ENCODE measurements around the gene DPH6. TPM values are rescaled to one million over a fixed set of nuclear protein-coding genes. Genes with fewer than 3 reads are reported as not detected.

DPH6 gene
- total and polyA plus RNA-seq, 8 donors: 2.6 to 15.1 (median 11.8) TPM

- Histone ChIP-seq H3K4me3 (no peak overlapping the region), H3K4me1 (no peaks in the 10 kb centered on the region), H3K36me3 (no peaks in the 10 kb centered on the region), H3K9me3 (no peaks in the 10 kb centered on the region), H3K27me3 (no peaks in the 10 kb centered on the region), H3K27ac (no peak overlapping the region)
- TF ChIP-seq CTCF (IDR thresholded peaks at IDR 0.05): no peak
- WGBS, 2 donors: 98 to 99% methylated on average over 4 of the region's 4 CpGs
- ATAC-seq: no peak
- intact Hi-C loops (cut with DNase I): no loop called here
- no peak for FAIRE-seq
- no peak for DNase-seq
Measured at GRCh38 chr15:35436422-35436821, 109.5 kb downstream of the DPH6 start.

- no peak for DNase-seq
- no peak overlapping the region for H3K27ac ChIP-seq
- H3K27me3 ChIP-seq: no peaks in the 10 kb centered on the region
- no peaks in the 10 kb centered on the region for H3K36me3 ChIP-seq
- no peak overlapping the region for H3K4me3 ChIP-seq
- intact Hi-C loops (cut with DNase I): no loop called here
- 90 to 95% methylated on average over 1 of the region's 1 CpG for WGBS, 2 donors
- H3K9me3 ChIP-seq: no peaks in the 10 kb centered on the region
- peaks cover 0 to 6% (median 0%) of the 10 kb centered on the region in 3 donors for H3K4me1 ChIP-seq
- no peak for FAIRE-seq
- no peak for ATAC-seq
- TF ChIP-seq CTCF (IDR thresholded peaks at IDR 0.05): no peak
Measured at GRCh38 chr15:35431281-35431680, 114.7 kb downstream of the DPH6 start.

- FAIRE-seq (no peak), ATAC-seq (no peak), DNase-seq (no peak)
- intact Hi-C loops (cut with DNase I): no loop called here
- no peak for TF ChIP-seq CTCF (IDR thresholded peaks at IDR 0.05)
- Histone ChIP-seq H3K9me3 (no peaks in the 10 kb centered on the region), H3K4me3 (no peak overlapping the region), H3K4me1 (peaks cover 0 to 6% (median 0%) of the 10 kb centered on the region in 3 donors), H3K36me3 (no peaks in the 10 kb centered on the region), H3K27me3 (no peaks in the 10 kb centered on the region), H3K27ac (no peak overlapping the region)
Measured at GRCh38 chr15:35430301-35430700, 115.7 kb downstream of the DPH6 start.

- FAIRE-seq (no peak), ATAC-seq (no peak), DNase-seq (no peak)
- Histone ChIP-seq H3K4me3 (no peak overlapping the region), H3K36me3 (no peaks in the 10 kb centered on the region), H3K9me3 (no peaks in the 10 kb centered on the region), H3K27ac (no peak overlapping the region), H3K27me3 (no peaks in the 10 kb centered on the region), H3K4me1 (peaks cover 0 to 6% (median 0%) of the 10 kb centered on the region in 3 donors)
- intact Hi-C loops (cut with DNase I): no loop called here
- TF ChIP-seq CTCF (IDR thresholded peaks at IDR 0.05): no peak
Measured at GRCh38 chr15:35427496-35427895, 118.5 kb downstream of the DPH6 start.

- FAIRE-seq (no peak), ATAC-seq (peak in 2 of 4 donors; percentile 27 to 44), DNase-seq (no peak)
- Histone ChIP-seq H3K4me1 (peaks cover 0 to 6% (median 0%) of the 10 kb centered on the region in 3 donors), H3K27me3 (no peaks in the 10 kb centered on the region), H3K9me3 (no peaks in the 10 kb centered on the region), H3K4me3 (no peak overlapping the region), H3K36me3 (no peaks in the 10 kb centered on the region), H3K27ac (no peak overlapping the region)
- 77 to 82% methylated on average over 3 of the region's 3 CpGs for WGBS, 2 donors
- intact Hi-C loops (cut with DNase I): no loop called here
- no peak for TF ChIP-seq CTCF (IDR thresholded peaks at IDR 0.05)
Measured at GRCh38 chr15:35427091-35427490, 118.9 kb downstream of the DPH6 start.
